ENCODE data around the gene GHDC. TPM values are rescaled to one million over a fixed set of nuclear protein-coding genes. Genes with fewer than 3 reads are reported as not detected.

The GHDC gene
- total and polyA plus RNA-seq, 2 of the 8 experiments (the other 6 are each of a cell fraction or from before 2014, with no cell fraction given): 7.4 to 8.1 TPM

DNA sequence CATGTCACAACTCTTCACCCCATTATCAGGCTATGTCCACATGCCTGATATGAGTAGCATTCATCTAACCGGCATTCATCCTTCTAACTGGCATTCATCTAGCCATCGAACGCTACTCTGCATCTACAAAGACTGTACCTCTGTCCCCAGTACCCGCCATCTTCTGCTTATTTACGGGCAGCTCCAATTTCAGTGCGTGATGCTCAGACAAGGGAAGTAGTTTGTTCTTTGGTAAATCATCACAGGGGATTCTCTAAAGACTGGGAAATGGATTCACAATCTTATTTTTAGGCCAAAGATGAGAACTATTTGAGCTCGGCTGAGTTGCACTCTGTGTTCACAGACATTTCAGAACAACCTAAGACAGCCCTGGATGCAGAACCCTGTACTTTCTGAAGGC lies 42.5 kb upstream of the GHDC start:
- no peak for TF ChIP-seq HDAC6 (IDR thresholded peaks at IDR 0.05; ENCODE audit: low read depth, low read length)
- no peak for TF ChIP-seq YY1 (IDR thresholded peaks at IDR 0.05; ENCODE audit: low read depth, low read length)
- no peak for TF ChIP-seq SIRT6 (IDR thresholded peaks at IDR 0.05; ENCODE audit: low read length)
- no peak for TF ChIP-seq TEAD4 (IDR thresholded peaks at IDR 0.05; ENCODE audit: low read depth, low read length)
- no peak for TF ChIP-seq KDM5A (IDR thresholded peaks at IDR 0.05; ENCODE audit: low read length)
- TF ChIP-seq, protein P1, sequence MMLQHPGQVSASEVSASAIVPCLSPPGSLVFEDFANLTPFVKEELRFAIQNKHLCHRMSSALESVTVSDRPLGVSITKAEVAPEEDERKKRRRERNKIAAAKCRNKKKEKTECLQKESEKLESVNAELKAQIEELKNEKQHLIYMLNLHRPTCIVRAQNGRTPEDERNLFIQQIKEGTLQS (IDR thresholded peaks at IDR 0.05; ENCODE audit: insufficient read depth, low read depth, low read length): no peak
- TF ChIP-seq FOSL1 (IDR thresholded peaks at IDR 0.05; ENCODE audit: insufficient read depth, low read depth, low read length): no peak
- TF ChIP-seq EZH2 (IDR thresholded peaks at IDR 0.05; ENCODE audit: low read depth, low read length, severe bottlenecking): no peak
- TF ChIP-seq JUND (IDR thresholded peaks at IDR 0.05; ENCODE audit: low read length): no peak
- no peak for TF ChIP-seq HDAC2 (IDR thresholded peaks at IDR 0.05; ENCODE audit: borderline replicate concordance in 1 of 2, low read depth in 2 of 2, low read length in 2 of 2)
- TF ChIP-seq BACH1 (IDR thresholded peaks at IDR 0.05; ENCODE audit: low read length): no peak
- Histone ChIP-seq H2BK12ac (ENCODE audit: low read depth, low read length) (no peak overlapping the region), H3K4ac (replicated peaks; ENCODE audit: insufficient read length, low read depth, low read length) (no peak overlapping the region), H4K5ac (ENCODE audit: insufficient read length, low read depth, low read length) (no peak overlapping the region), H3K79me1 (ENCODE audit: low read depth, low read length) (peaks cover 4% of the 10 kb centered on the region), H4K20me1 (replicated peaks in 1 of 2; ENCODE audit: control insufficient read depth in 1 of 2, insufficient read depth in 2 of 2, low read length in 2 of 2) (peaks cover 0 to 2% of the 10 kb centered on the region in 2 experiments), H4K91ac (replicated peaks; ENCODE audit: insufficient read length, low read length) (no peak overlapping the region), H3K36me3 (ENCODE audit: control insufficient read depth in 2 of 4, insufficient read depth in 4 of 4, low read length in 3 of 4) (no peaks in the 10 kb centered on the region), H2BK20ac (ENCODE audit: low read length) (no peak overlapping the region), H3K4me1 (replicated peaks in 1 of 4; ENCODE audit: control insufficient read depth in 3 of 4, insufficient read depth in 4 of 4, low read length in 3 of 4) (no peaks in the 10 kb centered on the region), H3K4me2 (ENCODE audit: insufficient read depth in 1 of 2, low read depth in 2 of 2, low read length in 2 of 2) (no peak overlapping the region), H2BK15ac (ENCODE audit: low read length) (no peak overlapping the region), H3K18ac (ENCODE audit: extremely low read depth, low read length) (no peak overlapping the region), H3K9me3 (ENCODE audit: insufficient read depth in 2 of 2, low read depth in 1 of 2, low read length in 1 of 2) (no peaks in the 10 kb centered on the region), H2AFZ (ENCODE audit: low read length) (no peak overlapping the region), H4K8ac (ENCODE audit: extremely low read depth, insufficient read depth, low read length) (no peak overlapping the region), H3K4me3 (ENCODE audit: extremely low read depth in 1 of 4, insufficient read depth in 2 of 4, low read depth in 3 of 4, low read length in 4 of 4) (no peak overlapping the region), H2AK5ac (ENCODE audit: low read depth, low read length) (no peak overlapping the region), H3K23me2 (ENCODE audit: low read depth, low read length) (peaks cover 1% of the 10 kb centered on the region; the same call in 1 of the 2 replicates), H2BK120ac (replicated peaks; ENCODE audit: low read depth, low read length) (no peak overlapping the region), H3K23ac (ENCODE audit: insufficient read length) (no peak overlapping the region), H3K27me3 (replicated peaks in 1 of 4; ENCODE audit: control insufficient read depth in 3 of 4, extremely low read depth in 1 of 4, insufficient read depth in 3 of 4, low read length in 3 of 4) (no peaks in the 10 kb centered on the region), H3K14ac (ENCODE audit: insufficient read length) (no peak overlapping the region), H3K79me2 (ENCODE audit: control insufficient read depth in 1 of 2, insufficient read depth in 2 of 2, low read length in 2 of 2) (peaks cover 0 to 18% of the 10 kb centered on the region in 2 experiments; a peak in 2 of 4 replicates), H3K9ac (replicated peaks in 1 of 4; ENCODE audit: extremely low read depth in 1 of 4, low read depth in 3 of 4, low read length in 3 of 4) (no peak overlapping the region), H2BK5ac (ENCODE audit: low read depth, low read length) (no peak overlapping the region), H3K56ac (replicated peaks; ENCODE audit: insufficient read length, low read depth, low read length) (no peak overlapping the region), H3K27ac (ENCODE audit: low read depth, low read length) (no peak overlapping the region)
- ChIA-PET POLR2A (ENCODE audit: partially characterized antibody) (interaction anchor here (0.8 to 1.3 kb wide), 3 partner anchors 14 to 60 kb away, joined by 3 to 4 read pairs (median 3); no protein-coding TSS in a partner anchor), CTCF (ENCODE audit: partially characterized antibody) (interaction anchor here (0.6 to 7.8 kb wide), 4 partner anchors 14 to 477 kb away, joined by 3 to 56 read pairs (median 6); no protein-coding TSS in a partner anchor)
- 94% methylated on average over 7 of the region's 7 CpGs; no CpG with 5 or more reads in 1 of the 2 experiments for WGBS, 2 experiments (ENCODE audit: extremely low coverage in 1 of 2, insufficient coverage in 1 of 2, insufficient read length in 1 of 2, insufficient replicate concordance in 2 of 2, low coverage in 1 of 2, low lambda C conversion rate in 2 of 2, missing lambda C conversion rate in 1 of 2)
- no peak for DNase-seq (ENCODE audit: low read depth in 1 of 2, low spot score in 2 of 2)
- FAIRE-seq: no peak
